Mucosa of descending colon (tissue), 3 donors: Measurements from ENCODE around the gene ADAP1. TPM values are rescaled to one million over a fixed set of nuclear protein-coding genes. Genes with fewer than 3 reads are reported as not detected.

Source experiments
- ATAC-seq: fragments of 200-7000 bp; cut with Tn5 transposase; one replicate; pipeline ENCODE4 v1.9.1; 2020; ENCODE audit warnings: mild to moderate bottlenecking, moderate library complexity
- DNase-seq, 3 donors: peaks; one replicate each; pipeline ENCODE4 v3.0.0-alpha.2; 2020
- H3K36me3 ChIP-seq: fragments of 200-600 bp; one replicate; pipeline ENCODE4 v1.8.0; 2021; ENCODE audit warnings: low read depth, mild to moderate bottlenecking
- H3K4me1 ChIP-seq: fragments of 200-600 bp; one replicate; pipeline ENCODE4 v1.8.0; 2021; ENCODE audit warnings: low read depth, mild to moderate bottlenecking
- H3K4me3 ChIP-seq: fragments of 200-600 bp; one replicate; pipeline ENCODE4 v1.8.0; 2021; ENCODE audit warnings: mild to moderate bottlenecking
- H3K9me3 ChIP-seq: fragments of 200-600 bp; one replicate; pipeline ENCODE4 v1.8.0; 2021; ENCODE audit warnings: mild to moderate bottlenecking
- CTCF ChIP-seq: fragments of 200-600 bp; IDR thresholded peaks from one replicate; pipeline ENCODE4 v1.8.0; 2022; ENCODE audit warnings: antibody characterized with exemption, mild to moderate bottlenecking
- intact Hi-C, 2 donors: fragments of 100-400 bp; cut with DNase I in 1 of 2; cut with micrococcal nuclease in 1 of 2; formaldehyde crosslinking; loops; one replicate each; pipeline versions ENCODE4 v1.11.0 to v1.11.1; 2022; cut with DNase I, micrococcal nuclease
- total RNA-seq, 3 donors: library from RNA; stranded (reverse); fragmentation: NEBNext Ultra II Directional in 2 of 3; extraction: Animal tissue kit (Norgen Biotek cat#: 25700) in 2 of 3; gene quantifications; one replicate each; pipeline versions ENCODE4 v1.2.1 to v1.2.4, GENCODE V29; 2021 to 2023
- donor health status: DM: no; HTN: no; CAD: no; lungs with moderate emphysema.
- donor health status: DM: no; HTN: no; CAD: no.
- donor health status: DM: no; HTN: yes; CAD: no.

ADAP1 gene
- total RNA-seq, 3 donors from 2014 or later: 80.7 to 153 (median 98.8) TPM

GRCh38 chr7:935874-936385, 18.6 kb downstream of the ADAP1 start:
- no peaks in the 10 kb centered on the region for H3K4me1 ChIP-seq
- ATAC-seq (no peak), DNase-seq (peak in 1 of 3 donors; percentile 14)
- TF ChIP-seq CTCF: no peak
- no peak overlapping the region for H3K4me3 ChIP-seq
- H3K36me3 ChIP-seq: no peaks in the 10 kb centered on the region
- intact Hi-C loops: no loop called here
- no peaks in the 10 kb centered on the region for H3K9me3 ChIP-seq

- ATAC-seq (no peak), DNase-seq (peak in 2 of 3 donors; percentile 24 to 47)
- H3K9me3 ChIP-seq: no peaks in the 10 kb centered on the region
- H3K4me3 ChIP-seq: no peak overlapping the region
- no peaks in the 10 kb centered on the region for H3K4me1 ChIP-seq
- H3K36me3 ChIP-seq: no peaks in the 10 kb centered on the region
- intact Hi-C loops: no loop called here
- no peak for TF ChIP-seq CTCF
These were observed 19.2 kb downstream of the ADAP1 start for GRCh38 chr7:935164-935873.

GRCh38 chr7:934469-935163, 19.9 kb downstream of the ADAP1 start:
- DNase-seq (peak in 2 of 3 donors; percentile 21 to 42), ATAC-seq (no peak)
- Histone ChIP-seq H3K36me3 (no peaks in the 10 kb centered on the region), H3K4me1 (no peaks in the 10 kb centered on the region), H3K9me3 (no peaks in the 10 kb centered on the region), H3K4me3 (no peak overlapping the region)
- no peak for TF ChIP-seq CTCF
- intact Hi-C loops: no loop called here

- intact Hi-C loops: no loop called here
- Histone ChIP-seq H3K9me3 (no peaks in the 10 kb centered on the region), H3K4me3 (no peak overlapping the region), H3K36me3 (no peaks in the 10 kb centered on the region), H3K4me1 (peaks cover 3% of the 10 kb centered on the region)
- ATAC-seq (no peak), DNase-seq (peak in 2 of 3 donors; percentile 17 to 44)
- TF ChIP-seq CTCF: no peak
These were observed 21.9 kb downstream of the ADAP1 start for GRCh38 chr7:932651-932975.

GRCh38 chr7:931871-932650, 22.4 kb downstream of the ADAP1 start:
- no peaks in the 10 kb centered on the region for H3K9me3 ChIP-seq
- H3K4me1 ChIP-seq: peaks cover 8% of the 10 kb centered on the region
- no peaks in the 10 kb centered on the region for H3K36me3 ChIP-seq
- no peak overlapping the region for H3K4me3 ChIP-seq
- TF ChIP-seq CTCF: no peak
- ATAC-seq (no peak), DNase-seq (peak in 2 of 3 donors; percentile 26 to 45)
- intact Hi-C loops: no loop called here
